H1 (cell line): ENCODE results near the gene STIMATE. TPM values are rescaled to one million over a fixed set of nuclear protein-coding genes. Genes with fewer than 3 reads are reported as not detected.

Experiments used
- RBBP5 ChIP-seq: IDR thresholded peaks from 2 replicates; pipeline ENCODE4 v1.7.1; 2012; ENCODE audit warnings: low read depth, mild to moderate bottlenecking, inconsistent platforms, low read length, moderate library complexity, borderline replicate concordance
- TAF1 ChIP-seq: IDR thresholded peaks from 2 replicates; pipeline ENCODE4 v1.6.1; 2011; ENCODE audit warnings: mild to moderate bottlenecking, low read depth, low read length
- polyA plus RNA-seq, 7 experiments: library from polyadenylated mRNA; depleted of rRNA in 3 of 7; stranded (reverse) in 5 of 7; unstranded in 2 of 7; fragments of >200 nt in 5 of 7; fragments of 200-250 nt in 2 of 7; gene quantifications; 1 replicate in 5 of 7; 2 replicates in 1 of 7; 4 replicates in 1 of 7; pipeline versions ENCODE4 v1.2.1 to v1.2.3, GENCODE V29; 2011 to 2013; ENCODE audit warnings: missing spikeins in 2 of 7, mixed read lengths in 2 of 7
- total RNA-seq: library from RNA; stranded (reverse); fragmentation: NEBNext Ultra II Directional; extraction: Animal tissue kit (Norgen Biotek cat#: 25700); gene quantifications from 2 replicates; pipeline ENCODE4 v1.2.1, GENCODE V29; 2021

Gene STIMATE
- total and polyA plus RNA-seq, 2 of the 8 experiments (the other 6 are each of a cell fraction or from before 2014, with no cell fraction given): 17.5 to 22.1 TPM

GRCh38 chr3:52857133-52857532, 40.2 kb downstream of the STIMATE start (continued):
- TF ChIP-seq TAF1 (no peak), RBBP5 (no peak)
